ENCODE measurements around the gene FGD5. TPM values are rescaled to one million over a fixed set of nuclear protein-coding genes. Genes with fewer than 3 reads are reported as not detected.
A peak's percentile ranks its signal among the peaks of the same experiment; 100 is the strongest.

FGD5 gene
- total and polyA plus RNA-seq, 2 donors (not counting 1 experiment from before 2014, with no cell fraction given), result 0.03 to 0.50 TPM

- H3K27me3 ChIP-seq (ENCODE audit: control insufficient read depth, insufficient read depth, low read length), result no peaks in the 10 kb centered on the region
Measured at GRCh38 chr3:14789221-14789620, 29.5 kb upstream of the FGD5 start.

GRCh38 chr3:14789640-14790285 lies 29.0 kb upstream of the FGD5 start:
- H3K9ac ChIP-seq (ENCODE audit: insufficient read depth, low read length), result no peak overlapping the region
- H3K4me2 ChIP-seq (ENCODE audit: extremely low read depth, insufficient read depth, low read length), result no peak overlapping the region
- H3K36me3 ChIP-seq (ENCODE audit: control insufficient read depth, insufficient read depth, low read length), result no peaks in the 10 kb centered on the region
- no peak overlapping the region for H2AFZ ChIP-seq (ENCODE audit: low read length)
- H3K79me2 ChIP-seq (ENCODE audit: control insufficient read depth, insufficient read depth, low read length), result no peaks in the 10 kb centered on the region
- no peaks in the 10 kb centered on the region for H3K9me3 ChIP-seq (ENCODE audit: control insufficient read depth, insufficient read depth, low read depth, low read length)
- H3K4me1 ChIP-seq (ENCODE audit: control insufficient read depth, extremely low read depth, insufficient read depth, low read length), result no peaks in the 10 kb centered on the region
- H4K20me1 ChIP-seq (ENCODE audit: control insufficient read depth, extremely low read depth, insufficient read depth, low read length), result no peaks in the 10 kb centered on the region
- no peak overlapping the region for H3K27ac ChIP-seq (ENCODE audit: insufficient read depth, low read length)
- no peaks in the 10 kb centered on the region for H3K27me3 ChIP-seq (ENCODE audit: control insufficient read depth, insufficient read depth, low read length)
- no peak for DNase-seq (ENCODE audit: low read depth in 2 of 2)
- H3K4me3 ChIP-seq (replicated peaks in 1 of 4; ENCODE audit: control extremely low read depth in 1 of 4, insufficient read depth in 1 of 4, low read depth in 3 of 4, low read length in 4 of 4), result no peak overlapping the region
- TF ChIP-seq CTCF (conservative IDR thresholded peaks at IDR 0.05 in 1 of 2, IDR thresholded peaks at IDR 0.05 in 1 of 2; ENCODE audit: low read depth in 1 of 2, low read length in 2 of 2) (no peak), EZH2 (IDR thresholded peaks at IDR 0.05; ENCODE audit: low read length, missing control alignments) (no peak)

More at GRCh38 chr3:14789221-14789620, 29.5 kb upstream of the FGD5 start:
- Histone ChIP-seq H3K79me2 (ENCODE audit: control insufficient read depth, insufficient read depth, low read length) (no peaks in the 10 kb centered on the region), H3K9ac (ENCODE audit: insufficient read depth, low read length) (no peak overlapping the region), H3K36me3 (ENCODE audit: control insufficient read depth, insufficient read depth, low read length) (no peaks in the 10 kb centered on the region), H3K9me3 (ENCODE audit: control insufficient read depth, insufficient read depth, low read depth, low read length) (no peaks in the 10 kb centered on the region), H3K27ac (ENCODE audit: insufficient read depth, low read length) (no peak overlapping the region), H3K4me2 (ENCODE audit: extremely low read depth, insufficient read depth, low read length) (peak overlapping the region; percentile 5), H2AFZ (ENCODE audit: low read length) (no peak overlapping the region), H3K4me1 (ENCODE audit: control insufficient read depth, extremely low read depth, insufficient read depth, low read length) (no peaks in the 10 kb centered on the region), H3K4me3 (replicated peaks in 1 of 4; ENCODE audit: control extremely low read depth in 1 of 4, insufficient read depth in 1 of 4, low read depth in 3 of 4, low read length in 4 of 4) (no peak overlapping the region), H4K20me1 (ENCODE audit: control insufficient read depth, extremely low read depth, insufficient read depth, low read length) (no peaks in the 10 kb centered on the region)
- no peak for DNase-seq (ENCODE audit: low read depth in 2 of 2)
- TF ChIP-seq EZH2 (IDR thresholded peaks at IDR 0.05; ENCODE audit: low read length, missing control alignments), result no peak
- TF ChIP-seq CTCF (conservative IDR thresholded peaks at IDR 0.05 in 1 of 2, IDR thresholded peaks at IDR 0.05 in 1 of 2; ENCODE audit: low read depth in 1 of 2, low read length in 2 of 2), result no peak

- H3K4me2 ChIP-seq (ENCODE audit: extremely low read depth, insufficient read depth, low read length), result no peak overlapping the region
- TF ChIP-seq EZH2 (IDR thresholded peaks at IDR 0.05; ENCODE audit: low read length, missing control alignments), result no peak
- peak; percentile 52 to 67 for TF ChIP-seq CTCF (conservative IDR thresholded peaks at IDR 0.05 in 1 of 2, IDR thresholded peaks at IDR 0.05 in 1 of 2; ENCODE audit: low read depth in 1 of 2, low read length in 2 of 2)
- no peak overlapping the region for H3K9ac ChIP-seq (ENCODE audit: insufficient read depth, low read length)
- H4K20me1 ChIP-seq (ENCODE audit: control insufficient read depth, extremely low read depth, insufficient read depth, low read length), result no peaks in the 10 kb centered on the region
- no peak overlapping the region for H2AFZ ChIP-seq (ENCODE audit: low read length)
- no peaks in the 10 kb centered on the region for H3K9me3 ChIP-seq (ENCODE audit: control insufficient read depth, insufficient read depth, low read depth, low read length)
- H3K4me3 ChIP-seq (replicated peaks in 1 of 4; ENCODE audit: control extremely low read depth in 1 of 4, insufficient read depth in 1 of 4, low read depth in 3 of 4, low read length in 4 of 4), result no peak overlapping the region
- no peaks in the 10 kb centered on the region for H3K27me3 ChIP-seq (ENCODE audit: control insufficient read depth, insufficient read depth, low read length)
- DNase-seq (ENCODE audit: low read depth in 2 of 2), result peak; percentile 20 to 32
- H3K36me3 ChIP-seq (ENCODE audit: control insufficient read depth, insufficient read depth, low read length), result no peaks in the 10 kb centered on the region
- no peaks in the 10 kb centered on the region for H3K79me2 ChIP-seq (ENCODE audit: control insufficient read depth, insufficient read depth, low read length)
- no peak overlapping the region for H3K27ac ChIP-seq (ENCODE audit: insufficient read depth, low read length)
- H3K4me1 ChIP-seq (ENCODE audit: control insufficient read depth, extremely low read depth, insufficient read depth, low read length), result no peaks in the 10 kb centered on the region
Measured at GRCh38 chr3:14791343-14791945, 27.3 kb upstream of the FGD5 start.
